Subcutaneous abdominal adipose tissue (tissue), 5 donors: ENCODE results near the gene HLA-G.
"Not testable (repeated sequence)": the region's sequence is repeated elsewhere in the genome, so short reads cannot be mapped to it uniquely, and the experiment has no call there.

Experiments
- H3K27ac ChIP-seq: one replicate; pipeline ENCODE4 v1.7.0; 2013; ENCODE audit warnings: low read depth, mild to moderate bottlenecking, inconsistent platforms, low read length, moderate library complexity
- H3K27me3 ChIP-seq, 5 donors: one replicate each; pipeline ENCODE4 v1.7.0; 2013; ENCODE audit warnings: low read length in 5 of 5, inconsistent platforms in 1 of 5; ENCODE audit not compliant: control insufficient read depth in 5 of 5, insufficient read depth in 4 of 5
- H3K36me3 ChIP-seq, 5 donors: one replicate each; pipeline ENCODE4 v1.7.0; 2013; ENCODE audit warnings: low read length in 5 of 5; ENCODE audit not compliant: control insufficient read depth in 5 of 5, insufficient read depth in 5 of 5
- H3K4me1 ChIP-seq, 5 donors: one replicate each; pipeline ENCODE4 v1.7.0; 2013; ENCODE audit warnings: low read length in 5 of 5, mild to moderate bottlenecking in 3 of 5, moderate library complexity in 1 of 5; ENCODE audit not compliant: control insufficient read depth in 5 of 5, insufficient read depth in 5 of 5
- H3K4me3 ChIP-seq, 5 donors: one replicate each; pipeline ENCODE4 v1.7.0; 2013; ENCODE audit warnings: low read length in 5 of 5, low read depth in 1 of 5
- H3K9ac ChIP-seq, 5 donors: one replicate each; pipeline ENCODE4 v1.7.0; 2013; ENCODE audit warnings: low read length in 5 of 5, mild to moderate bottlenecking in 4 of 5, moderate library complexity in 3 of 5
- H3K9me3 ChIP-seq, 5 donors: one replicate each; pipeline ENCODE4 v1.7.0; 2013; ENCODE audit warnings: low read length in 5 of 5; ENCODE audit not compliant: control insufficient read depth in 5 of 5
- donor health status: healthy.
- donor health status: healthy.
- donor health status: healthy.
- donor health status: healthy.
- donor health status: healthy.

HLA-G gene

GRCh38 chr6:29858006-29858405, 30.4 kb downstream of the HLA-G start:
- Histone ChIP-seq H3K4me3 (no peak overlapping the region), H3K36me3 (no peaks in the 10 kb centered on the region), H3K9me3 (no peaks in the 10 kb centered on the region), H3K4me1 (no peaks in the 10 kb centered on the region), H3K27ac (no peak overlapping the region), H3K27me3 (peaks cover 0 to 9% (median 2%) of the 10 kb centered on the region in 5 donors), H3K9ac (no peak overlapping the region)

GRCh38 chr6:29861521-29862255, 34.1 kb downstream of the HLA-G start:
- H3K27me3 ChIP-seq, result peaks cover 5 to 26% (median 19%) of the 10 kb centered on the region in 5 donors
- H3K27ac ChIP-seq, result no peak overlapping the region

GRCh38 chr6:29864037-29864810, 36.6 kb downstream of the HLA-G start:
- Histone ChIP-seq H3K9me3 (no peaks in the 10 kb centered on the region), H3K36me3 (no peaks in the 10 kb centered on the region), H3K27ac (no peak overlapping the region), H3K9ac (no peak overlapping the region), H3K4me1 (no peaks in the 10 kb centered on the region), H3K4me3 (no peak overlapping the region), H3K27me3 (peaks cover 8 to 38% (median 20%) of the 10 kb centered on the region in 5 donors)

More at GRCh38 chr6:29861521-29862255, 34.1 kb downstream of the HLA-G start:
- H3K4me1 ChIP-seq, result no peaks in the 10 kb centered on the region
- no peaks in the 10 kb centered on the region for H3K36me3 ChIP-seq
- no peak overlapping the region for H3K4me3 ChIP-seq
- no peaks in the 10 kb centered on the region for H3K9me3 ChIP-seq
- no peak overlapping the region for H3K9ac ChIP-seq

GRCh38 chr6:29865631-29866030, 38.0 kb downstream of the HLA-G start:
- Histone ChIP-seq H3K27me3 (peaks cover 8 to 40% (median 20%) of the 10 kb centered on the region in 5 donors), H3K9ac (no peak overlapping the region), H3K4me1 (no peaks in the 10 kb centered on the region), H3K9me3 (no peaks in the 10 kb centered on the region), H3K36me3 (no peaks in the 10 kb centered on the region), H3K27ac (no peak overlapping the region), H3K4me3 (no peak overlapping the region)

- Histone ChIP-seq H3K36me3 (no peaks in the 10 kb centered on the region), H3K9ac (no peak overlapping the region), H3K27ac (no peak overlapping the region), H3K27me3 (peaks cover 3 to 24% (median 10%) of the 10 kb centered on the region in 5 donors), H3K4me1 (no peaks in the 10 kb centered on the region), H3K9me3 (no peaks in the 10 kb centered on the region), H3K4me3 (no peak overlapping the region)
These were observed 42.5 kb downstream of the HLA-G start for GRCh38 chr6:29870104-29870503.

GRCh38 chr6:29872791-29873190, 45.2 kb downstream of the HLA-G start:
- peaks cover 0 to 12% (median under 1%) of the 10 kb centered on the region in 5 donors for H3K27me3 ChIP-seq
- H3K9me3 ChIP-seq, result no peaks in the 10 kb centered on the region
- no peak overlapping the region for H3K4me3 ChIP-seq
- no peak overlapping the region for H3K9ac ChIP-seq
- H3K27ac ChIP-seq, result no peak overlapping the region
- H3K4me1 ChIP-seq, result no peaks in the 10 kb centered on the region
- no peaks in the 10 kb centered on the region for H3K36me3 ChIP-seq

- Histone ChIP-seq H3K36me3 (no peaks in the 10 kb centered on the region), H3K4me1 (no peaks in the 10 kb centered on the region), H3K9me3 (no peaks in the 10 kb centered on the region), H3K9ac (no peak overlapping the region), H3K4me3 (no peak overlapping the region), H3K27ac (no peak overlapping the region), H3K27me3 (no peaks in the 10 kb centered on the region)
These were observed 47.6 kb downstream of the HLA-G start for GRCh38 chr6:29875257-29875656.

GRCh38 chr6:29875734-29876133, 48.1 kb downstream of the HLA-G start:
- not testable (repeated sequence) for H3K4me3 ChIP-seq, H3K4me1 ChIP-seq, H3K27ac ChIP-seq, H3K36me3 ChIP-seq, H3K9me3 ChIP-seq, H3K27me3 ChIP-seq, H3K9ac ChIP-seq
